GM23248 (cell line): ENCODE data around the gene HOMER1. TPM values are rescaled to one million over a fixed set of nuclear protein-coding genes. Genes with fewer than 3 reads are reported as not detected.

Experiments
- DNase-seq: peaks from one replicate; pipeline ENCODE4 v3.0.0-alpha.2; 2015
- H2AFZ ChIP-seq: fragments of 200-600 bp; sonication (generic); 2 replicates; pipeline ENCODE4 v1.6.1; 2016; ENCODE audit warnings: antibody characterized with exemption
- H3F3A ChIP-seq: fragments of 200-600 bp; sonication (generic); 2 replicates; pipeline ENCODE4 v1.6.1; 2016; ENCODE audit warnings: mild to moderate bottlenecking, antibody characterized with exemption, mixed run types; ENCODE audit not compliant: insufficient read depth
- H3K27ac ChIP-seq: fragments of 200-600 bp; sonication (generic); 2 replicates; pipeline ENCODE4 v1.5.1; 2016; ENCODE audit warnings: mild to moderate bottlenecking
- H3K27me3 ChIP-seq: fragments of 200-600 bp; sonication (generic); replicated peaks from 2 replicates; pipeline ENCODE4 v1.6.1; 2016; ENCODE audit warnings: mild to moderate bottlenecking; ENCODE audit not compliant: insufficient read depth
- H3K36me3 ChIP-seq: fragments of 200-600 bp; sonication (generic); 2 replicates; pipeline ENCODE4 v1.6.1; 2016; ENCODE audit warnings: low read depth, mild to moderate bottlenecking
- H3K4me1 ChIP-seq: fragments of 200-600 bp; sonication (generic); 2 replicates; pipeline ENCODE4 v1.6.1; 2016; ENCODE audit warnings: mild to moderate bottlenecking; ENCODE audit not compliant: insufficient read depth
- H3K4me2 ChIP-seq: fragments of 200-600 bp; sonication (generic); one replicate; pipeline ENCODE4 v1.6.1; 2016; ENCODE audit warnings: mild to moderate bottlenecking; ENCODE audit not compliant: unreplicated experiment
- H3K4me3 ChIP-seq: fragments of 200-600 bp; sonication (generic); 2 replicates; pipeline ENCODE4 v1.5.1; 2016; ENCODE audit warnings: mild to moderate bottlenecking
- H3K79me2 ChIP-seq: fragments of 200-600 bp; sonication (generic); 2 replicates; pipeline ENCODE4 v1.6.1; 2016; ENCODE audit warnings: mild to moderate bottlenecking; ENCODE audit not compliant: insufficient read depth
- H3K9ac ChIP-seq: fragments of 200-600 bp; sonication (generic); 2 replicates; pipeline ENCODE4 v1.6.1; 2016; ENCODE audit warnings: mild to moderate bottlenecking
- H3K9me2 ChIP-seq: fragments of 200-600 bp; sonication (generic); 2 replicates; pipeline ENCODE4 v1.6.1; 2016; ENCODE audit warnings: mixed run types, mild to moderate bottlenecking, moderate library complexity; ENCODE audit not compliant: insufficient read depth
- H3K9me3 ChIP-seq: fragments of 200-600 bp; sonication (generic); one replicate; pipeline ENCODE4 v1.6.1; 2017; ENCODE audit warnings: low read depth
- H4K20me1 ChIP-seq: fragments of 200-600 bp; sonication (generic); 2 replicates; pipeline ENCODE4 v1.6.0; 2016; ENCODE audit not compliant: insufficient read depth
- EZH2 ChIP-seq: fragments of 200-600 bp; sonication (generic); IDR thresholded peaks from 2 replicates; pipeline ENCODE4 v1.6.1; 2018; ENCODE audit warnings: antibody characterized with exemption, mild to moderate bottlenecking; ENCODE audit not compliant: insufficient read depth, poor library complexity, severe bottlenecking
- EZH2phosphoT487 ChIP-seq: fragments of 200-600 bp; sonication (generic); IDR thresholded peaks from 2 replicates; pipeline ENCODE4 v1.6.1; 2018; ENCODE audit warnings: antibody characterized with exemption, moderate library complexity, mild to moderate bottlenecking, low read depth; ENCODE audit not compliant: insufficient read depth
- WGBS, 2 experiments: methylation state at CpG; one replicate each; pipeline ENCODE4 v1.1.6; 2015 to 2017; ENCODE audit warnings: low lambda C conversion rate in 2 of 2, low coverage in 1 of 2; ENCODE audit errors: missing lambda C conversion rate in 2 of 2; 5-methylcytosine and 5-hydroxymethylcytosine counted together
- in situ Hi-C: fragments of 300-500 bp; cut with MboI; formaldehyde crosslinking; loops from 2 replicates; pipeline ENCODE4 v1.15.0; 2020
- polyA plus RNA-seq: library from polyadenylated mRNA; unstranded; fragments of >200 nt; fragmentation: Nextera tagmentation; extraction: Ambion mirVana; gene quantifications from 2 replicates; pipeline ENCODE4 v1.2.1, GENCODE V29; 2016
- total RNA-seq: library from RNA; depleted of rRNA; stranded (reverse); fragments of >200 nt; shearing (Covaris generic); gene quantifications from 2 replicates; pipeline ENCODE4 v1.2.3, GENCODE V29; 2014

Gene HOMER1
- total and polyA plus RNA-seq, 2 experiments from 2014 or later = 5.3 to 6.1 TPM

DNA sequence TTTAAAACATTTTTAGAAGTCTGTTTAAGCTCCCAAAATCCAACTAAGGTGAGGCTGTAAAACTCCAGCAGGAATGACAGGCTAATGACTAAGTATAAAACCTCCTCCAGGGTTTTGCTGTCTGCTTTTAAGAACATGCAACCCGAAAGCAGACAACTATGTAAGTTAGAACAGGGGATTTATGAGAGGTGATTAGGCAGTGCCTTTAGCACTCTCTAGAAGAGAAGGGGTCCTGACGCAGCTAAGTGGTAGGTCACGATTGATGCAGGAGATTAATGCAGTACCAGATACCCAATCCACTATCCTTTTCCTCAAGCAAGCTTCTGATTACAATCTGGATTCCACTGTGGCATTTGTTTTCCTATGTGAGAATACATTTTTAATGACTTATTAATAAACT, 25.9 kb downstream of the HOMER1 start:
- in situ Hi-C loops = no loop called here
- 86 to 96% methylated on average over 3 of the region's 3 CpGs for WGBS, 2 experiments

GRCh38 chr5:79487251-79487650, 26.7 kb downstream of the HOMER1 start:
- H3K4me1 ChIP-seq = peaks cover 18% of the 10 kb centered on the region; the same call in 1 of the 2 replicates
- no peak overlapping the region for H3K9ac ChIP-seq
- H3K9me2 ChIP-seq = no peaks in the 10 kb centered on the region
- H3K36me3 ChIP-seq = no peaks in the 10 kb centered on the region
- no peaks in the 10 kb centered on the region for H3K9me3 ChIP-seq
- no peak overlapping the region for H2AFZ ChIP-seq
- in situ Hi-C loops = no loop called here
- H3K4me2 ChIP-seq = no peak overlapping the region
- no peak for DNase-seq
- TF ChIP-seq EZH2 (no peak), EZH2phosphoT487 (no peak)
- no peaks in the 10 kb centered on the region for H4K20me1 ChIP-seq
- H3K4me3 ChIP-seq = no peak overlapping the region
- H3K27me3 ChIP-seq = no peaks in the 10 kb centered on the region
- H3K79me2 ChIP-seq = peaks cover 26% of the 10 kb centered on the region; the same call in 1 of the 2 replicates
- WGBS, 2 experiments = 97 to 98% methylated on average over 3 of the region's 3 CpGs
- H3K27ac ChIP-seq = no peak overlapping the region
- peaks cover 8% of the 10 kb centered on the region; the same call in 1 of the 2 replicates for H3F3A ChIP-seq

More for the DNA sequence above, 25.9 kb downstream of the HOMER1 start:
- Histone ChIP-seq H3K4me3 (no peak overlapping the region), H3K27me3 (no peaks in the 10 kb centered on the region), H3K27ac (no peak overlapping the region), H4K20me1 (no peaks in the 10 kb centered on the region), H3K9me3 (no peaks in the 10 kb centered on the region), H3F3A (peaks cover 8% of the 10 kb centered on the region; the same call in 1 of the 2 replicates), H3K79me2 (peaks cover 18% of the 10 kb centered on the region; the same call in 1 of the 2 replicates), H3K9me2 (no peaks in the 10 kb centered on the region), H3K4me2 (no peak overlapping the region), H2AFZ (no peak overlapping the region), H3K4me1 (peaks cover 18% of the 10 kb centered on the region; the same call in 1 of the 2 replicates), H3K36me3 (no peaks in the 10 kb centered on the region), H3K9ac (no peak overlapping the region)
- TF ChIP-seq EZH2 (no peak), EZH2phosphoT487 (no peak)
- DNase-seq = peak; percentile 20

DNA sequence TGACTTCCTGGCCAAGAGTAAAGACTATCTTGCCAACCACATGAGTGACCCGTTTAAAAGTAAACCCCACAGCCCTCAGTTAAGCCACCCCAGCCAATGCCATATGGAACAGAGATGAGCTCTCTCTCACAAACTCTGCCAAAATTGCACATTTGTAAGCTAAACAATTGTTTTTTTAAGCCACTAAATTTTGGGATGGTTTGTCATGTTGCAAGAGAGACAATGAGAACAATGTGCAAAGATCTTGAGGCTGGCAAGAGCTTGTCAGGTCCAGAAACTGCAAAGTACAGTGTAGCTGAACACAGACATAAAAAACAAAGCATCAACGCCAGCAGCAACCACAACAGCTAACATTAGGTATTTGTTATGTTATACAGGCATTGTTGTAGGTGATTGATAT, 27.8 kb downstream of the HOMER1 start:
- H2AFZ ChIP-seq = no peak overlapping the region
- H3K36me3 ChIP-seq = no peaks in the 10 kb centered on the region
- H3F3A ChIP-seq = peaks cover 8% of the 10 kb centered on the region; the same call in 1 of the 2 replicates
- H3K27ac ChIP-seq = no peak overlapping the region
- in situ Hi-C loops = no loop called here
- H4K20me1 ChIP-seq = no peaks in the 10 kb centered on the region
- 19 to 23% methylated on average over 2 of the region's 2 CpGs for WGBS, 2 experiments
- no peak for DNase-seq
- no peaks in the 10 kb centered on the region for H3K27me3 ChIP-seq
- no peaks in the 10 kb centered on the region for H3K9me2 ChIP-seq
- no peaks in the 10 kb centered on the region for H3K9me3 ChIP-seq
- no peak overlapping the region for H3K9ac ChIP-seq
- H3K4me1 ChIP-seq = peaks cover 18% of the 10 kb centered on the region; the same call in 1 of the 2 replicates
- no peak overlapping the region for H3K4me2 ChIP-seq
- H3K79me2 ChIP-seq = peaks cover 34% of the 10 kb centered on the region; the same call in 1 of the 2 replicates
- TF ChIP-seq EZH2 = no peak
- TF ChIP-seq EZH2phosphoT487 = no peak
- H3K4me3 ChIP-seq = no peak overlapping the region

- H3K4me1 ChIP-seq = peaks cover 18% of the 10 kb centered on the region; the same call in 1 of the 2 replicates
- in situ Hi-C loops = no loop called here
- H3K27ac ChIP-seq = no peak overlapping the region
- H4K20me1 ChIP-seq = no peaks in the 10 kb centered on the region
- no peak overlapping the region for H3K4me2 ChIP-seq
- DNase-seq = peak; percentile 13
- H2AFZ ChIP-seq = no peak overlapping the region
- H3K9ac ChIP-seq = no peak overlapping the region
- H3K9me3 ChIP-seq = no peaks in the 10 kb centered on the region
- H3F3A ChIP-seq = peaks cover 8% of the 10 kb centered on the region; the same call in 1 of the 2 replicates
- H3K4me3 ChIP-seq = no peak overlapping the region
- H3K79me2 ChIP-seq = peaks cover 35% of the 10 kb centered on the region; the same call in 1 of the 2 replicates
- no peaks in the 10 kb centered on the region for H3K27me3 ChIP-seq
- TF ChIP-seq EZH2 (no peak), EZH2phosphoT487 (no peak)
- WGBS, 2 experiments = 100% methylated on average over 1 of the region's 1 CpG
- H3K9me2 ChIP-seq = no peaks in the 10 kb centered on the region
- H3K36me3 ChIP-seq = no peaks in the 10 kb centered on the region
Measured at GRCh38 chr5:79484731-79485130, 29.2 kb downstream of the HOMER1 start.

DNA sequence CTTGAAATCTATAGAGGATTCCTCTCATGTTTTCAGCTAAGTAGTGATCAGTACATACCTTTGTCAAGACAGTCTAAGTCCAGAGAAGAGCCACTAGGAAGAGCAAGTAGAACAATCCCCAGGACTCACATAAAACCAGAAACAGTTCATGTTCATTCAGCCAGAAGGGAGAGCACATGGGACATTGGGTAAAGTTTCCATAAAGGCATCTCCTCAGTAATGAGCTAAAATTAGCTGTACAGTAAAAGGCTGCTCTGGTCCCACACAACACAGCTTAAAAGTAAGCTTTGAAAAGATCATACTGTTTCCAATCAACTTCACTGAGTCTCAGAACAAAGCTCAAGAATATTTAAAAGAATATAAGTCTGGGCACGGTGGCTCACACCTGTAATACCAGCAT, 32.4 kb downstream of the HOMER1 start:
- Histone ChIP-seq H3K4me1 (no peaks in the 10 kb centered on the region), H3K9me2 (no peaks in the 10 kb centered on the region), H3K9ac (no peak overlapping the region), H3K27ac (no peak overlapping the region), H3K36me3 (no peaks in the 10 kb centered on the region), H3K9me3 (no peaks in the 10 kb centered on the region), H3K4me3 (no peak overlapping the region), H4K20me1 (no peaks in the 10 kb centered on the region), H3K27me3 (no peaks in the 10 kb centered on the region), H3K4me2 (no peak overlapping the region), H2AFZ (no peak overlapping the region), H3F3A (0 out of 2 replicates have a peak, but pooled peaks cover 4% of the 10 kb centered on the region), H3K79me2 (peaks cover 29% of the 10 kb centered on the region)
- 81 to 97% methylated on average over 1 of the region's 1 CpG for WGBS, 2 experiments
- TF ChIP-seq EZH2phosphoT487 = no peak
- no peak for TF ChIP-seq EZH2
- DNase-seq = no peak
- in situ Hi-C loops = no loop called here
